Epithelial cell of proximal tubule (primary cell): Measurements from ENCODE around the gene ULBP2. TPM values are rescaled to one million over a fixed set of nuclear protein-coding genes. Genes with fewer than 3 reads are reported as not detected.
"Not testable (repeated sequence)": the region's sequence is repeated elsewhere in the genome, so short reads cannot be mapped to it uniquely, and the experiment has no call there.

Experiments
- DNase-seq: peaks from one replicate; pipeline ENCODE4 v3.0.0-alpha.2; 2011; ENCODE audit warnings: low read depth
- H3K4me3 ChIP-seq: 2 replicates; pipeline ENCODE4 v1.5.1; 2011; ENCODE audit warnings: low read depth, mild to moderate bottlenecking, low read length
- total RNA-seq: library from RNA; depleted of rRNA; stranded (reverse); fragments of >200 nt; gene quantifications from 2 replicates; pipeline ENCODE4 v1.2.3, GENCODE V29; 2015
- TF ChIP-seq, protein P1 (sequence below): conservative IDR thresholded peaks from 2 replicates; pipeline ENCODE4 v1.5.1; 2012; ENCODE audit warnings: low read depth, mild to moderate bottlenecking, low read length

Gene ULBP2
- total RNA-seq, 1 donor from 2014 or later: 5.3 TPM

DNA sequence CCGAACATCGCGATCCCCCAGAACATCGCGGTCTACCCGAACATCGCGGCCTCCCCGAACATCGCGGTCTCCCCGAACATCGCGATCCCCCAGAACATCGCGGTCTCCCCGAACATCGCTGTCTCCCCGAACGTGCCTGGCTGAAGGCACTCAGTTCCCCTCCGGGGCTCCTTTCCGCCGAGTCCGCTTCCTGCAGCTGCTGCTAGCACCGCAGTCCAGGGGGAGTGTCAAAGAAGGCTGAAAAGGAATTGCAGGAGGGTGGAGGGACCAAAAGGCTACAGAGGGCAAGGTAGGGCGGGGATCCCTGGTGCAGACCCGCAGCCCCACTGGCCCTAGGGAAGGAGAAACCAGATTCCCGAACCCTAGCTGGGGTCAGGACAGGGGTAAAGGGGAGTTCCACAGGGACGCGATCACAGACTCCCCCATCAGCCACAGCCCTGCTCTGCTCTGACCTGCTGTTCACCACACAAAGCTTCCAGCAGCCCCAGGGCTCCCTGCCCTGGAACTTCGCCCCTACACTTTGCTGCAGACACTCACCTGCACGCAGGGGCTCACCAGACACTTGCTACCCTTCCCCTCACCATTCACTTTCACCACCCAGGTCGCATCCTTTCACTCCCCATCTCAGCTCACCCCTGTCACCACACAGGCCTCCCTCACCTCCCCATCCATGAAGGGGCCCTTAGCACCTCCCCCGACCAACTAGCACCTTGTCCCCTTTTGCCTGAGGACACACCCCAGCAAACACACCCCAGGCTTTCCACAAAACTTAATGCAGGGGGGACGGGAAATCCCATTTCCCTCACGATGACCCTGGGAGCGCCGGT lies 23.6 kb downstream of the ULBP2 start:
- peak overlapping the region; percentile 39 for H3K4me3 ChIP-seq
- TF ChIP-seq, protein P1, sequence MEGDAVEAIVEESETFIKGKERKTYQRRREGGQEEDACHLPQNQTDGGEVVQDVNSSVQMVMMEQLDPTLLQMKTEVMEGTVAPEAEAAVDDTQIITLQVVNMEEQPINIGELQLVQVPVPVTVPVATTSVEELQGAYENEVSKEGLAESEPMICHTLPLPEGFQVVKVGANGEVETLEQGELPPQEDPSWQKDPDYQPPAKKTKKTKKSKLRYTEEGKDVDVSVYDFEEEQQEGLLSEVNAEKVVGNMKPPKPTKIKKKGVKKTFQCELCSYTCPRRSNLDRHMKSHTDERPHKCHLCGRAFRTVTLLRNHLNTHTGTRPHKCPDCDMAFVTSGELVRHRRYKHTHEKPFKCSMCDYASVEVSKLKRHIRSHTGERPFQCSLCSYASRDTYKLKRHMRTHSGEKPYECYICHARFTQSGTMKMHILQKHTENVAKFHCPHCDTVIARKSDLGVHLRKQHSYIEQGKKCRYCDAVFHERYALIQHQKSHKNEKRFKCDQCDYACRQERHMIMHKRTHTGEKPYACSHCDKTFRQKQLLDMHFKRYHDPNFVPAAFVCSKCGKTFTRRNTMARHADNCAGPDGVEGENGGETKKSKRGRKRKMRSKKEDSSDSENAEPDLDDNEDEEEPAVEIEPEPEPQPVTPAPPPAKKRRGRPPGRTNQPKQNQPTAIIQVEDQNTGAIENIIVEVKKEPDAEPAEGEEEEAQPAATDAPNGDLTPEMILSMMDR: no peak
- no peak for DNase-seq

DNA sequence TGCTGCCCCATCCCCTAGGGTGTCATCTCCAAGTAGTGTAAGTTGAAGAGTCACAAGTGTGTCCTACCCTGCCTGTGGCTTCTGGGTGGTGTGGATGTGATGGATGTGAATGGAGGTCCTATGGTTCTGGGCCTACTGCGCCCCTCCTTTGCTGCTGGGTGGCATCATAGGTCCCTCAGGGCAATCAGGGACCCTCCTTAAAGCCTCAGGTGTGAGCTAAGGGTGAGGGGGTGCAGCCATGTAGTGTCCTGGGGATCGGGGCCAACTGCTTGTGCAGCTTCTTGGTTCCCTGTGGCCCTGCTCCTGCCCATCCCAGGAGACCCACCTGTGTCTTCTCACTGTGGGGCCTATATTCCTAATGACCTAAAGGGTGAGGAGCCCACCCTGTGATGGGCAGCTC lies 24.5 kb downstream of the ULBP2 start:
- not testable (repeated sequence) for H3K4me3 ChIP-seq, DNase-seq

DNA sequence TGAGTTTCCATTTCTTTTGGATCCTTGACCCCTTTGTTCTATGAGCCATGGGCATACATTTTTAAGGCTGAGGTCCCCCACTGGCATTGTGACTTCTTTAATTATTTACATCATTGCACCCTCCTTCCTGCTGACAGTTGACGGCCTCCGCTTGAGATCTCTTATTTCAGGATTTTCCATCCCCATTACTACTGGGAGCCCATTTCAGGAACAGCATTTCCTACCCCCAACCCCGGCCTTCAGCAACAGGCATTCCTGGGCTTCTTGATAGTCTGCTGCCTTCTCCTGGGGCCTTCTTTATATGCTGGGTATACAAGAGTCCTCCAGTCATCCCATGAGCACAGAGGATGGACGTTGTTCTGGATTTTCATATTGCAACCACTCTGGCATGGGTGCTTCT lies 25.8 kb downstream of the ULBP2 start:
- no peak overlapping the region for H3K4me3 ChIP-seq
- TF ChIP-seq, protein P1: no peak
- no peak for DNase-seq

DNA sequence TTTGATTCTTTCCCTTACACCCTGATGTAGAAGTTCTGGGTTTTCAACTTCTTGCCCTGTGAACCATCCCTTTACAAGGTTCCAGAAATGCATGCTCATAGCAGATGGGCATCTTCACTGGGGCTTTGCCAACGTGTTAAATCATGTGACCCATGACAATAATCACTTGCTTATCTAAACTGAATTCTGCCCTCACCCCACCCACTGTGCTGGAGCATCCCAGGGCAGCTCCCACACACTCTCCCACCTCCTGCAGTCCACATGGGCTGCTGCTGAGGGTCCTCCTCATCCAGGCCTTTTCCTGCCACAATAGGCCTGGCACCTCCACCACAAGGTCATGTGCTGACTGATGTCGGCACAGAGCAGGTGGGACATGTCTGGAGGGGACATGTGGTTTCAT lies 26.2 kb downstream of the ULBP2 start:
- not testable (repeated sequence) for DNase-seq, H3K4me3 ChIP-seq

DNA sequence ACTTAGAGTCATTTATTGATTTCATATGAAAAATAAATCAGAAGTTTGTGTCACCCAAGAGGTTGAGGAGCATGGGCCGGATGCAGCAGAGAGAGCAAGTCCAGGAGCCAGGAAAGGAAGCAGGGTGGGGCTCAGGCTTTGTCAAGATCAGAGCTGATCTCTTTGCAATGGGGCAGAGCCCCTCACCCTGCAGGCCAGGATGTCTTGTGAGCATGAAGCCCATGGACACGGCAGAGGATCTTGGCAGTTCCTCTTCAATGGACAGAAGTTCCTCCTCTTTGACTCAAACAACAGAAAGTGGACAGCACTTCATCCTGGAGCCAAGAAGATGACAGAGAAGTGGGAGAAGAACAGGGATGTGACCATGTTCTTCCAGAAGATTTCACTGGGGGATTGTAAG lies 27.1 kb downstream of the ULBP2 start:
- DNase-seq, H3K4me3 ChIP-seq: not testable (repeated sequence)

DNA sequence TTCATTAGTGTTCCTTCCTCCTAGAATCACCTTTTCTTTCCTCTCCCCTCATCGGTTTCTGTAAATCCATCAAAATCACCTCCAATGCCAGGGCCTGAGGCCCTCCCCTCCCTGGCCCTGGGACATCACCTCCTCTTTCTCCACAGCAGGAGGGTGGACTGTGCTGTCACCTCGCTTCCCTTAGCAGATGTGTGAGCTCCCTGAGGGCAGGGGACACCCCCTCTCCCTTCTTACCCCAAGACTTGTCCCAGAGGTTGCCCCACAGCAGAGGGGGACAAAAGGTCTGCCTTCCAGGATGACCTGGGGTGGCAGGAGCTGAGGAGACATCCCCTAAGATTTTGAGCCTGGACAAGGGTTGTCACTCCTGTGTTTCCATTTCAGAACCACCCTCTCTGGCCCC lies 27.8 kb downstream of the ULBP2 start:
- no peak for DNase-seq
- TF ChIP-seq, protein P1: no peak
- no peak overlapping the region for H3K4me3 ChIP-seq

DNA sequence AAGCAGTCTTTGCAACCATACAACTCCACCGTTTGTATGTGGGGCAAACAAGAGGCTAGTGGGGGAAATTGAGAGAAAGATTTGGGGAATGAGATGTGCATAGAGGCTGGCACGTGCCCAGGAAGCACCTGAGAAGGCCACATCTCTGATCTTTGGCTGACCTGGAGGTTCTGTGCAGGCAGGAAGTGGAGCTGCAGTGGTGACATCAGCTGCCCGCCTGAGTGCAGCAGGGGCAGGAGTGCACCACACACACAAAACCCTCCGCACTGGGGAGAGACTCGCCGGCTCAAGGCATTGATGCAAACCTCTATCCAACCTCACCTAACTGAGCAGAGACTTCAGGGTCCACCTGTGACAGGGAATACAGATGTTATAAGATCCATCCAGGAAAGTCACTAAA lies 32.6 kb downstream of the ULBP2 start:
- not testable (repeated sequence) for H3K4me3 ChIP-seq, DNase-seq

DNA sequence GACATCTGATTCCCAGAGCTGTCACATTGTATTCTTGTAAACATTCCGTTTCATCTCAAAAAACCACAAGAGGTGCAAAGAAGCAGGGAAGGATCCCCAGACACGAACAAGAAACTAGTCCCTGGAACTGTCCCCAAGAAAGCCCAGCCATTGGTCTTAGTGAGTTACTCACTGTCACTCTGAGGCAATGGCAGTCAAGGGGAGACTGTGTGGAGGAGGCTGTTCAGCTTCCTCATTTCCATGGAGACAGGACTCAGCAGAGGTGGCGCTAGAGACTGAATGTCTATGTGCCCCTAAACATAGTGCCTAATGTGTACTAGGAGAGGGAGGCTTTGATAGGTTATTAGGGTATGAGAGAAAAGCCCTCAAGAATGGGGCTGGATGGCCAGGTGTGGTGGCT lies 33.0 kb downstream of the ULBP2 start:
- no peak for DNase-seq
- TF ChIP-seq, protein P1: no peak

DNA sequence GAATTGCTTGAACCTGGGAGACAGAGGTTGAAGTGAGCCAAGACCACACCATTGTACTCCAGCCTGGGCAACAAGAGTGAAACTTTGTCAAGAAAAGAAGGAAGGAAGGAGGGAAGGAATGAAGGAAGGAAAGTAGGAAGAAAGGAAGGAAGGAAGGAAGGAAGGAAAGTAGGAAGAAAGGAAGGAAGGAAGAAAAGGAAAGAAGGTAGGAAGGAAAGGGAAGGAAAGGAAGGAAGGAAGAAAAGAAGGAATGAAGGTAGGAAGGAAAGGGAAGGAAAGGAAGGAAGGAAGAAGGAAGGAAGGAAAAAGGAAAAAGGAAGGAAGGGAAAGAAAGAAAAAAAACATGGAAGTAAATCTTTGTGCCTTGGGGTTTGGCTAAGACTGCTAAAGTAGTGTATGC lies 33.6 kb downstream of the ULBP2 start:
- TF ChIP-seq, protein P1: no peak
- no peak overlapping the region for H3K4me3 ChIP-seq
- no peak for DNase-seq

More for the DNA sequence above, 33.0 kb downstream of the ULBP2 start:
- no peak overlapping the region for H3K4me3 ChIP-seq
